ENCODE results near the gene SERPINB3. TPM values are rescaled to one million over a fixed set of nuclear protein-coding genes. Genes with fewer than 3 reads are reported as not detected.
"Not testable (repeated sequence)": the region's sequence is repeated elsewhere in the genome, so short reads cannot be mapped to it uniquely, and the experiment has no call there.

SERPINB3 gene
- total RNA-seq, 4 donors from 2014 or later: not detected

GRCh38 chr18:63676526-63677323 is 15.0 kb upstream of the SERPINB3 start:
- intact Hi-C loops (cut with DNase I; ENCODE audit: low total_unique reads): no loop called here
- H3K4me3 ChIP-seq: no peak overlapping the region
- no peaks in the 10 kb centered on the region for H3K9me3 ChIP-seq

GRCh38 chr18:63664571-63664970 is 2.9 kb upstream of the SERPINB3 start:
- no peaks in the 10 kb centered on the region for H3K9me3 ChIP-seq
- no peaks in the 10 kb centered on the region for H3K36me3 ChIP-seq
- DNase-seq: no peak
- H3K4me1 ChIP-seq: no peaks in the 10 kb centered on the region
- TF ChIP-seq POLR2A (IDR thresholded peaks at IDR 0.05) (no peak), CTCF (IDR thresholded peaks at IDR 0.05) (no peak)
- no peaks in the 10 kb centered on the region for H3K27me3 ChIP-seq
- no peak overlapping the region for H3K27ac ChIP-seq
- intact Hi-C loops (cut with DNase I; ENCODE audit: low total_unique reads): no loop called here
- H3K4me3 ChIP-seq: no peak overlapping the region

More at GRCh38 chr18:63676526-63677323, 15.0 kb upstream of the SERPINB3 start:
- TF ChIP-seq POLR2A (IDR thresholded peaks at IDR 0.05) (no peak), CTCF (IDR thresholded peaks at IDR 0.05) (no peak)
- Histone ChIP-seq H3K27ac (no peak overlapping the region), H3K27me3 (no peaks in the 10 kb centered on the region), H3K36me3 (no peaks in the 10 kb centered on the region), H3K4me1 (no peaks in the 10 kb centered on the region)
- DNase-seq: no peak

- DNase-seq; H3K27me3 ChIP-seq; H3K27ac ChIP-seq; H3K36me3 ChIP-seq; intact Hi-C loops (cut with DNase I; ENCODE audit: low total_unique reads); H3K4me3 ChIP-seq; H3K4me1 ChIP-seq; H3K9me3 ChIP-seq: not testable (repeated sequence)
Observed at GRCh38 chr18:63658920-63659319, 2.8 kb downstream of the SERPINB3 start.

GRCh38 chr18:63650271-63650670 is 11.4 kb downstream of the SERPINB3 start:
- H3K4me3 ChIP-seq; H3K36me3 ChIP-seq; H3K9me3 ChIP-seq; intact Hi-C loops (cut with DNase I; ENCODE audit: low total_unique reads); H3K27ac ChIP-seq; H3K4me1 ChIP-seq; H3K27me3 ChIP-seq; DNase-seq: not testable (repeated sequence)

GRCh38 chr18:63648241-63648640 is 13.5 kb downstream of the SERPINB3 start:
- Histone ChIP-seq H3K27me3 (no peaks in the 10 kb centered on the region), H3K4me3 (no peak overlapping the region), H3K4me1 (no peaks in the 10 kb centered on the region), H3K36me3 (no peaks in the 10 kb centered on the region), H3K9me3 (no peaks in the 10 kb centered on the region), H3K27ac (no peak overlapping the region)
- DNase-seq: no peak
- intact Hi-C loops (cut with DNase I; ENCODE audit: low total_unique reads): no loop called here
- no peak for TF ChIP-seq POLR2A (IDR thresholded peaks at IDR 0.05)
- no peak for TF ChIP-seq CTCF (IDR thresholded peaks at IDR 0.05)

GRCh38 chr18:63646936-63647335 is 14.8 kb downstream of the SERPINB3 start:
- intact Hi-C loops (cut with DNase I; ENCODE audit: low total_unique reads): no loop called here

GRCh38 chr18:63644694-63645093 is 17.0 kb downstream of the SERPINB3 start:
- intact Hi-C loops (cut with DNase I; ENCODE audit: low total_unique reads); H3K27ac ChIP-seq; DNase-seq; H3K36me3 ChIP-seq; H3K9me3 ChIP-seq; H3K4me3 ChIP-seq; H3K4me1 ChIP-seq; H3K27me3 ChIP-seq: not testable (repeated sequence)

More at GRCh38 chr18:63646936-63647335, 14.8 kb downstream of the SERPINB3 start:
- no peak for DNase-seq
- no peak for TF ChIP-seq CTCF (IDR thresholded peaks at IDR 0.05)
- TF ChIP-seq POLR2A (IDR thresholded peaks at IDR 0.05): no peak
- H3K27ac ChIP-seq: no peak overlapping the region
- H3K9me3 ChIP-seq: no peaks in the 10 kb centered on the region
- no peaks in the 10 kb centered on the region for H3K27me3 ChIP-seq
- H3K4me1 ChIP-seq: no peaks in the 10 kb centered on the region
- H3K4me3 ChIP-seq: no peak overlapping the region
- no peaks in the 10 kb centered on the region for H3K36me3 ChIP-seq

GRCh38 chr18:63644142-63644541 is 17.6 kb downstream of the SERPINB3 start, which contains the start of gene SERPINB4:
Gene SERPINB4, minus strand, starts transcription at chr18:63644256. Its CDS starts 679 bp downstream, at chr18:63643577.
- intact Hi-C loops (cut with DNase I; ENCODE audit: low total_unique reads); H3K9me3 ChIP-seq; H3K36me3 ChIP-seq: not testable (repeated sequence)

GRCh38 chr18:63642668-63643356 is 18.9 kb downstream of the SERPINB3 start:
- H3K27me3 ChIP-seq; DNase-seq; H3K4me3 ChIP-seq; H3K4me1 ChIP-seq; H3K9me3 ChIP-seq; H3K36me3 ChIP-seq; intact Hi-C loops (cut with DNase I; ENCODE audit: low total_unique reads); H3K27ac ChIP-seq: not testable (repeated sequence)

More at GRCh38 chr18:63644142-63644541, 17.6 kb downstream of the SERPINB3 start, which contains the start of gene SERPINB4:
- H3K4me1 ChIP-seq, H3K27me3 ChIP-seq, DNase-seq, H3K4me3 ChIP-seq, H3K27ac ChIP-seq: not testable (repeated sequence)
